ENCODE data around the gene ICAM3.

The ICAM3 gene

GRCh38 chr19:10321417-10321797, 18.0 kb downstream of the ICAM3 start:
- in situ Hi-C loops (cut with MboI; ENCODE audit: low sequenced_read_pairs), result no loop called here

GRCh38 chr19:10320602-10321416, 18.6 kb downstream of the ICAM3 start:
- in situ Hi-C loops (cut with MboI; ENCODE audit: low sequenced_read_pairs), result no loop called here

GRCh38 chr19:10318807-10319682, 20.4 kb downstream of the ICAM3 start:
- in situ Hi-C loops (cut with MboI; ENCODE audit: low sequenced_read_pairs), result no loop called here

- in situ Hi-C loops (cut with MboI; ENCODE audit: low sequenced_read_pairs), result no loop called here
Observed at GRCh38 chr19:10317857-10318462, 21.5 kb downstream of the ICAM3 start.

- in situ Hi-C loops (cut with MboI; ENCODE audit: low sequenced_read_pairs), result no loop called here
Observed at GRCh38 chr19:10317045-10317856, 22.2 kb downstream of the ICAM3 start.

- in situ Hi-C loops (cut with MboI; ENCODE audit: low sequenced_read_pairs), result no loop called here
Observed at GRCh38 chr19:10316229-10317044, 23.0 kb downstream of the ICAM3 start.

- in situ Hi-C loops (cut with MboI; ENCODE audit: low sequenced_read_pairs), result no loop called here
Observed at GRCh38 chr19:10315335-10316214, 23.8 kb downstream of the ICAM3 start, which contains the start of gene FDX2. Gene FDX2 (minus strand): TSS chr19:10316015. CDS start chr19:10315996, 19 bp downstream.

GRCh38 chr19:10309423-10309822, 30.0 kb downstream of the ICAM3 start, which contains the start of gene ZGLP1:
Gene ZGLP1 (minus strand): TSS chr19:10309815.
- in situ Hi-C loops (cut with MboI; ENCODE audit: low sequenced_read_pairs), result no loop called here

- in situ Hi-C loops (cut with MboI; ENCODE audit: low sequenced_read_pairs), result no loop called here
Observed at GRCh38 chr19:10306327-10306726, 33.1 kb downstream of the ICAM3 start.

- in situ Hi-C loops (cut with MboI; ENCODE audit: low sequenced_read_pairs), result no loop called here
Observed at GRCh38 chr19:10305139-10305806, 34.2 kb downstream of the ICAM3 start.

- in situ Hi-C loops (cut with MboI; ENCODE audit: low sequenced_read_pairs), result no loop called here
Observed at GRCh38 chr19:10299545-10300458, 39.6 kb downstream of the ICAM3 start.

- in situ Hi-C loops (cut with MboI; ENCODE audit: low sequenced_read_pairs), result no loop called here
Observed at GRCh38 chr19:10295847-10296591, 43.4 kb downstream of the ICAM3 start.

GRCh38 chr19:10295305-10295846, 44.0 kb downstream of the ICAM3 start:
- in situ Hi-C loops (cut with MboI; ENCODE audit: low sequenced_read_pairs), result no loop called here

GRCh38 chr19:10294368-10294697, 45.1 kb downstream of the ICAM3 start:
- in situ Hi-C loops (cut with MboI; ENCODE audit: low sequenced_read_pairs), result no loop called here

- in situ Hi-C loops (cut with MboI; ENCODE audit: low sequenced_read_pairs), result no loop called here
Observed at GRCh38 chr19:10293637-10294367, 45.6 kb downstream of the ICAM3 start.

All from HL-60/S4 (cell line).